ENCODE measurements around the gene CAGE1.

CAGE1 gene

DNA sequence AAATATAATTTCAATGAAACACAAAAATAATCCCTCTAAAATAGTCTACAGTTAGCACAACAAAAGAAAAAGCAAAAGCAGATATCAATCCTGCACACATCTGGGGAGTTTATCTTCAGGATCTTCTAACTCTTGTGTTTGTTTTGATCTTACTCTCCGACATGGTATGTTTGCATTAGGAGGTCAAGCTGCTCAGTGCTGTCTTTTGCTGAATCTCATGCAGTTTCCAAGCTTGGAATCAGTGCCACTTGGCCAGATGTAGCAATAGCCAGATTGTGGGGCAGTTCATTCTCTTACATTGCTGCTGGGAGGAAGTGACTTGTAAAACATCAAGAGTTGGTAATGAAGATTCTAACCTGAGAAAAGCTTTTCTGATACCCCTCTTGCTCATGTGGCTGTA, 29.5 kb upstream of the CAGE1 start:
- Histone ChIP-seq H3K4me1 (ENCODE audit: insufficient read depth, low read length) (peaks cover 13% of the 10 kb centered on the region), H3K9ac (ENCODE audit: low read depth, low read length) (no peak overlapping the region), H3K9me3 (ENCODE audit: control insufficient read depth, insufficient read depth, low read length) (no peaks in the 10 kb centered on the region), H3K36me3 (ENCODE audit: insufficient read depth, low read length) (peaks cover 4% of the 10 kb centered on the region)

DNA sequence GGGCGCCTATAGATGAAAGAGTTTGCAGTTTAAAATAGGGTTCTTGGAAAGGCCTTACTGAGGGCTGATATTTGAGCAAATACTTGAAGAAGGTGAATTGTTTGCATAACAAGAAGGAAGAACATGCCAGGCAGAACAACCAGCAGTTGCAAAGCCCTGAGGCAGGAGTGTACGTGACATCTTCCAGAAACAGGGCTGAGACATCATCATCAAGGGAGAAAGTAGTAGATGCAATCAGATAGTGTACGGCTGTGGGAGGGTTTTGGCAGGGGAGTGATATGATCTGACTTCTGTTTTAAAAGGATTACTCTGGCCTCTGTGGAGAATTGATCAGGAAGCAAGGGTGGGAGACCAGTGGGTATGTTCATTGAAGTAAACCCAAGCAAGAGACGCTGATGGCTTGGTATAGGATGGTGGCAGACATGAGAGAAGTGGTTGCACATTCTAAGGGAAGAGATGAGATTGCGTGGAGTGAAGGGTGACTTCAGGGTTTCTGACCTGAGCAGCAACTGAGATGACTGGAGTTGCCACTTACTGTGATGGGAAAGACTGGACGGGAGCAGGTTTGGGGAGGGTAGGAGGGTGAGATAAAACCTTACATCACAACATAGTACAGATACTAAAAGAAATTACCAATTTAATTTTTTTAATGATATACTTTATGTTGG, 28.8 kb upstream of the CAGE1 start:
- Histone ChIP-seq H3K36me3 (ENCODE audit: insufficient read depth, low read length) (peaks cover 7% of the 10 kb centered on the region), H3K9me3 (ENCODE audit: control insufficient read depth, insufficient read depth, low read length) (no peaks in the 10 kb centered on the region), H3K9ac (ENCODE audit: low read depth, low read length) (no peak overlapping the region), H3K4me1 (ENCODE audit: insufficient read depth, low read length) (peaks cover 20% of the 10 kb centered on the region)

GRCh38 chr6:7417684-7418083, 28.1 kb upstream of the CAGE1 start:
- Histone ChIP-seq H3K9ac (ENCODE audit: low read depth, low read length) (no peak overlapping the region), H3K4me1 (ENCODE audit: insufficient read depth, low read length) (peaks cover 20% of the 10 kb centered on the region), H3K9me3 (ENCODE audit: control insufficient read depth, insufficient read depth, low read length) (no peaks in the 10 kb centered on the region), H3K36me3 (ENCODE audit: insufficient read depth, low read length) (peaks cover 7% of the 10 kb centered on the region)

DNA sequence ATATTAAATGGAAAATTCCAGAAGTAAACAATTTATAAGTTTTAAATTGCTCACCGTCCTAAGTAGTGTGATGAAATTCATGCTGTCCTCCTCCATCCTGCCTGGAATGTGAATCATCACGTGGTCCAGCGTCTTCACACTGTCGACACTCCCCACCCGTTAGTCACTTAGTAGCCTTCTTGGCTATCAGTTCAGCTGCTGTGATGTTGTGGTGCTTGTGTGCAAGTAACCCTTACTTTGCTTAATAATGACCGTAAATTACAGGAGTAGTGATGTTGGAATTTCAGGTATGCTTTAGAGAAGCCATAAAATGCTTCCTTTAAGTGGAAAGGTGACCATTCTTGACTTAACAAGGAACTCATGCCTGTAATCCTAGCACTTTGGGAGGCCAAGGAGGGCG, 25.3 kb upstream of the CAGE1 start:
- H3K36me3 ChIP-seq (ENCODE audit: insufficient read depth, low read length), result peaks cover 15% of the 10 kb centered on the region
- H3K4me1 ChIP-seq (ENCODE audit: insufficient read depth, low read length), result peaks cover 13% of the 10 kb centered on the region
- H3K9ac ChIP-seq (ENCODE audit: low read depth, low read length), result no peak overlapping the region
- no peaks in the 10 kb centered on the region for H3K9me3 ChIP-seq (ENCODE audit: control insufficient read depth, insufficient read depth, low read length)

GRCh38 chr6:7413151-7413823, 23.7 kb upstream of the CAGE1 start:
- peaks cover 13% of the 10 kb centered on the region for H3K4me1 ChIP-seq (ENCODE audit: insufficient read depth, low read length)
- no peak overlapping the region for H3K9ac ChIP-seq (ENCODE audit: low read depth, low read length)
- peaks cover 15% of the 10 kb centered on the region for H3K36me3 ChIP-seq (ENCODE audit: insufficient read depth, low read length)
- H3K9me3 ChIP-seq (ENCODE audit: control insufficient read depth, insufficient read depth, low read length), result no peaks in the 10 kb centered on the region

DNA sequence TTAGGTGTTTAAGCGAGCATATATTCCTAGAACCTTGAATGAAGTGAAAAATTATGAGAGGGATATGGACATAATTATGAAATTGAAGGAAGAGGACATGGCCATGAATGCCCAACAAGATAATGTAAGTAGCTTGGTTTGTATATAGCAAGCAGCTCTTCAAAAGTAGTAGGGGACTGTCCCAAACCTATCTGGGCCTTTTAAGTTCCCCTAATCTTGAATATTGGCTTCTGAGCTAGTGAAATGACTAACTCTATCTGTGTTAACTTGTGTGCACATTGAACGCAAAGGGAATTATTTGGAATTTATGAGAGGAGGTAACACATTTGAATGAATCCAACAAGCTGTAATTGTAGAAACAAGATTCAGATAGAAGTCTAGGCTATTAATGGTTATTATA, 21.8 kb upstream of the CAGE1 start:
- Histone ChIP-seq H3K9ac (ENCODE audit: low read depth, low read length) (no peak overlapping the region), H3K4me1 (ENCODE audit: insufficient read depth, low read length) (peaks cover 13% of the 10 kb centered on the region), H3K36me3 (ENCODE audit: insufficient read depth, low read length) (peaks cover 24% of the 10 kb centered on the region), H3K9me3 (ENCODE audit: control insufficient read depth, insufficient read depth, low read length) (no peaks in the 10 kb centered on the region)

GRCh38 chr6:7410851-7411250, 21.3 kb upstream of the CAGE1 start:
- H3K9ac ChIP-seq (ENCODE audit: low read depth, low read length), result no peak overlapping the region
- H3K4me1 ChIP-seq (ENCODE audit: insufficient read depth, low read length), result peaks cover 13% of the 10 kb centered on the region
- no peaks in the 10 kb centered on the region for H3K9me3 ChIP-seq (ENCODE audit: control insufficient read depth, insufficient read depth, low read length)
- peaks cover 24% of the 10 kb centered on the region for H3K36me3 ChIP-seq (ENCODE audit: insufficient read depth, low read length)

DNA sequence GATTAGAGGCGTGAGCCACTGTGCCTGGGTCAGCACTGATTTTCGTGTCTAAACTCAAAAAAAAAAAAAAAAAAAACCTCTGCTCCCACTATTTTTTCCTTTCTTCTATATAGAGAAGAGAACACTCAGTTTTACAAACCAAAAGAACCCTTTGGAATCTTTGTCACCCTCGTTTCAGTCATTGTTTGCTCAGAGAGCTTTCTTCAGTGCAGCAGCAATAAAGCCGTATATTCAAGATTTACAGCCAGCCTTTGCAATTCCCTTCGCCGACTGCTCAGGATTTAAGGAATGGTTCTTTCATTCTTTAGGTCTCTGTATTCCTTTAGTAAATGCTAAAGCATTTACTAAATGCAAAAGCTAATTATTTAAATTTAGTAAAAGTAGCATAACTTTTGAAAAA, 20.2 kb upstream of the CAGE1 start:
- Histone ChIP-seq H3K4me1 (ENCODE audit: insufficient read depth, low read length) (peaks cover 13% of the 10 kb centered on the region), H3K9me3 (ENCODE audit: control insufficient read depth, insufficient read depth, low read length) (no peaks in the 10 kb centered on the region), H3K9ac (ENCODE audit: low read depth, low read length) (no peak overlapping the region), H3K36me3 (ENCODE audit: insufficient read depth, low read length) (peaks cover 30% of the 10 kb centered on the region)

GRCh38 chr6:7406743-7407142, 17.2 kb upstream of the CAGE1 start:
- H3K36me3 ChIP-seq (ENCODE audit: insufficient read depth, low read length), result peaks cover 39% of the 10 kb centered on the region
- H3K9ac ChIP-seq (ENCODE audit: low read depth, low read length), result no peak overlapping the region
- H3K4me1 ChIP-seq (ENCODE audit: insufficient read depth, low read length), result no peaks in the 10 kb centered on the region
- no peaks in the 10 kb centered on the region for H3K9me3 ChIP-seq (ENCODE audit: control insufficient read depth, insufficient read depth, low read length)

DNA sequence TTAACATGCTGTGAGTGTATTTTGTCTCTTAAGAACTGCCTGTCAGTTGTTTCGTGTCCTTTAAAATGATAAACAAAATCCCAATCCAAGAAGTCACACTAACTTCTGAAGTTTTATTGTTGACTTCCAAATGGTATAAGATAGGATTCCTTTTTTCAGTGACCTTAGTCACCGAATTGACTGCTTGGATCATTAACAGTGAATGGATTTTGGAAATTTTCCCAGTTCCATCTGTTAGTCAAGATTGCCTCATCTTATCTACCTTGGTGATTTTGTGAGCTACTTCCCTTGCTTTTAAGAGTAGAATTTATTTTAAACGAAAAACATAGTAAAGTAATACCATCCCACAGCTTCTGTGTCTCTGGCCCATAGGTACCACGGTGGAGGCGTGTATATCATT, 15.0 kb upstream of the CAGE1 start:
- Histone ChIP-seq H3K4me1 (ENCODE audit: insufficient read depth, low read length) (no peaks in the 10 kb centered on the region), H3K9ac (ENCODE audit: low read depth, low read length) (no peak overlapping the region), H3K36me3 (ENCODE audit: insufficient read depth, low read length) (peaks cover 35% of the 10 kb centered on the region), H3K9me3 (ENCODE audit: control insufficient read depth, insufficient read depth, low read length) (no peaks in the 10 kb centered on the region)

- peaks cover 38% of the 10 kb centered on the region for H3K36me3 ChIP-seq (ENCODE audit: insufficient read depth, low read length)
- no peak overlapping the region for H3K9ac ChIP-seq (ENCODE audit: low read depth, low read length)
- no peaks in the 10 kb centered on the region for H3K9me3 ChIP-seq (ENCODE audit: control insufficient read depth, insufficient read depth, low read length)
- H3K4me1 ChIP-seq (ENCODE audit: insufficient read depth, low read length), result no peaks in the 10 kb centered on the region
Measured at GRCh38 chr6:7402716-7403115, 13.2 kb upstream of the CAGE1 start.

DNA sequence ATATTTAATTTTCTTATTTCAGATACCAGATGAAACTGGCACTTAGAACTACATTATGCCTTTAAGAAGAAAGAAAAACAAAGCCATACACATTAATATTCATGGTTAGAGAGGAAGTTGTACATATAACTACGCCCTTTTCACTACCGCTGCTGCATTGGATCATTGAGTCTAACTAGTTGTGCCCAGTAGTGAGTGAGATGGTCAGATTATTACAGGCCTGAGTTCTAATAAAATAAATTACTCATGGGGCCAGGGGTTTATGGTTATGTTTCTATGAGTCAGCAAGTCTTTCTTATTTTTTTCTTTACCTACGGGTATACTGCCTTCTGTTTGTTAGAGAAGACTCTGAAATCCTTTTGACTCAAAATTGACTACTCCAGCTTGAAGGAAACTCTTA, 11.5 kb upstream of the CAGE1 start:
- H3K36me3 ChIP-seq (ENCODE audit: insufficient read depth, low read length), result peaks cover 29% of the 10 kb centered on the region

GRCh38 chr6:7392402-7392801, 2.9 kb upstream of the CAGE1 start:
- no peak overlapping the region for H3K9ac ChIP-seq (ENCODE audit: low read depth, low read length)
- peaks cover 5% of the 10 kb centered on the region; the same call in 1 of the 2 replicates for H3K4me1 ChIP-seq (ENCODE audit: insufficient read depth, low read length)
- H3K36me3 ChIP-seq (ENCODE audit: insufficient read depth, low read length), result peaks cover 10% of the 10 kb centered on the region
- no peaks in the 10 kb centered on the region for H3K9me3 ChIP-seq (ENCODE audit: control insufficient read depth, insufficient read depth, low read length)

More for the DNA sequence above, 11.5 kb upstream of the CAGE1 start:
- no peaks in the 10 kb centered on the region for H3K9me3 ChIP-seq (ENCODE audit: control insufficient read depth, insufficient read depth, low read length)
- no peaks in the 10 kb centered on the region for H3K4me1 ChIP-seq (ENCODE audit: insufficient read depth, low read length)
- no peak overlapping the region for H3K9ac ChIP-seq (ENCODE audit: low read depth, low read length)

DNA sequence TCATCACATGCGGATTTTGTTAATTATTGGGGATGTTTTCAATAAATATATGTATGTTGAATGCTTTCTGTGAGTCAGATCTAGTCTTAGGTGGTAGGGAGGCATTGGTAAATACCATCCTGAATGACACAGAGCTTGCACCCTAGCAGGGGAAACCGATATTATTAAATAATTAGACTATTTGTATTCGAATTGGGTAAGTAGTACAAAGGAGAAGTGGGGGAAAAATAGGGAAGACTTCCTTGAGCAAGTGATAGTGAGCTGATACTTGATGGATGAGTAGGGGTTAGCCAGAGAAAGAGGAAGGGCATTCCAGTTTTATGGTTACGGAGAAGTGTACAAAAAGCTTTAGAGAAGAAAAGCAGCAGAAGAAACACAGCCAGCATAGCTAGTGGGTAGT, 1.6 kb upstream of the CAGE1 start:
- Histone ChIP-seq H3K4me1 (ENCODE audit: insufficient read depth, low read length) (peaks cover 5% of the 10 kb centered on the region; the same call in 1 of the 2 replicates), H3K9me3 (ENCODE audit: control insufficient read depth, insufficient read depth, low read length) (no peaks in the 10 kb centered on the region), H3K36me3 (ENCODE audit: insufficient read depth, low read length) (peaks cover 10% of the 10 kb centered on the region), H3K9ac (ENCODE audit: low read depth, low read length) (no peak overlapping the region; the same call in 1 of the 2 replicates)

- H3K4me1 ChIP-seq (ENCODE audit: insufficient read depth, low read length), result peaks cover 5% of the 10 kb centered on the region; the same call in 1 of the 2 replicates
- H3K9me3 ChIP-seq (ENCODE audit: control insufficient read depth, insufficient read depth, low read length), result no peaks in the 10 kb centered on the region
- peak overlapping the region; percentile 89 for H3K9ac ChIP-seq (ENCODE audit: low read depth, low read length)
- H3K36me3 ChIP-seq (ENCODE audit: insufficient read depth, low read length), result peaks cover 6% of the 10 kb centered on the region; the same call in 1 of the 2 replicates
Measured at GRCh38 chr6:7390226-7390878, 810 bp upstream of the CAGE1 start.

Data from ES-I3 (cell line).